Kidney epithelial cell (primary cell): ENCODE results near the gene QTRT2. TPM values are rescaled to one million over a fixed set of nuclear protein-coding genes. Genes with fewer than 3 reads are reported as not detected.

Experiments used
- DNase-seq: peaks from one replicate; pipeline ENCODE4 v3.0.0-alpha.2; 2010; ENCODE audit warnings: low read depth
- H3K27me3 ChIP-seq: 2 replicates; pipeline ENCODE4 v1.6.0; 2011; ENCODE audit warnings: low read length; ENCODE audit not compliant: control insufficient read depth, insufficient read depth
- H3K36me3 ChIP-seq: 2 replicates; pipeline ENCODE4 v1.5.1; 2011; ENCODE audit warnings: low read length; ENCODE audit not compliant: control insufficient read depth, insufficient read depth
- H3K4me3 ChIP-seq: 2 replicates; pipeline ENCODE4 v1.5.1; 2011; ENCODE audit warnings: low read depth, mild to moderate bottlenecking, control low read depth, low read length
- total RNA-seq: library from RNA; depleted of rRNA; stranded (reverse); fragments of >200 nt; gene quantifications from 2 replicates; pipeline ENCODE4 v1.2.3, GENCODE V29; 2015
- TF ChIP-seq, protein P1 (sequence below): IDR thresholded peaks from 2 replicates; pipeline ENCODE4 v1.5.1; 2011; ENCODE audit warnings: mild to moderate bottlenecking, moderate library complexity, low read length, control low read depth, inconsistent platforms; ENCODE audit not compliant: insufficient read depth, poor library complexity, severe bottlenecking

Gene QTRT2
- total RNA-seq, 1 donor from 2014 or later: 30.1 TPM

DNA sequence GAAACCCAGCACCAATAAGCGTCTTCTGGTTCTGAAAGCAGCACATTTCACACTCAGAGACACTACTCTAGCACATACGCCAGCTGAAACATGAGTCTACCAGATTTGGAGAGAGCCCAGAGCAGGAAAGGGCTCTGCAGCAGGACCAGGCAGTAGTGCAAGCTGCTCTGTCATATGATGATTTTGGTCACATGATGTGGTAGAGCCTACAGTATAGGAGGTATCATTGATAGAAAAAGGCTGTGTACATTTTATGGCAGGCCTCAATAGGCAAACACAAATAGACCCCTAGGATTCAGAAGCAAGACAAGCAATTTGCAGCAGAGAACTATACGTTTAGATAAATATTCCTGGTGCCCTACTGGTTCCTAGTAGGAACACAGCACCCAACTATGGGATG is 58.2 kb downstream of the QTRT2 start:
- DNase-seq: no peak
- TF ChIP-seq, protein P1, sequence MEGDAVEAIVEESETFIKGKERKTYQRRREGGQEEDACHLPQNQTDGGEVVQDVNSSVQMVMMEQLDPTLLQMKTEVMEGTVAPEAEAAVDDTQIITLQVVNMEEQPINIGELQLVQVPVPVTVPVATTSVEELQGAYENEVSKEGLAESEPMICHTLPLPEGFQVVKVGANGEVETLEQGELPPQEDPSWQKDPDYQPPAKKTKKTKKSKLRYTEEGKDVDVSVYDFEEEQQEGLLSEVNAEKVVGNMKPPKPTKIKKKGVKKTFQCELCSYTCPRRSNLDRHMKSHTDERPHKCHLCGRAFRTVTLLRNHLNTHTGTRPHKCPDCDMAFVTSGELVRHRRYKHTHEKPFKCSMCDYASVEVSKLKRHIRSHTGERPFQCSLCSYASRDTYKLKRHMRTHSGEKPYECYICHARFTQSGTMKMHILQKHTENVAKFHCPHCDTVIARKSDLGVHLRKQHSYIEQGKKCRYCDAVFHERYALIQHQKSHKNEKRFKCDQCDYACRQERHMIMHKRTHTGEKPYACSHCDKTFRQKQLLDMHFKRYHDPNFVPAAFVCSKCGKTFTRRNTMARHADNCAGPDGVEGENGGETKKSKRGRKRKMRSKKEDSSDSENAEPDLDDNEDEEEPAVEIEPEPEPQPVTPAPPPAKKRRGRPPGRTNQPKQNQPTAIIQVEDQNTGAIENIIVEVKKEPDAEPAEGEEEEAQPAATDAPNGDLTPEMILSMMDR: no peak
- Histone ChIP-seq H3K36me3 (no peaks in the 10 kb centered on the region), H3K4me3 (no peak overlapping the region), H3K27me3 (no peaks in the 10 kb centered on the region)

DNA sequence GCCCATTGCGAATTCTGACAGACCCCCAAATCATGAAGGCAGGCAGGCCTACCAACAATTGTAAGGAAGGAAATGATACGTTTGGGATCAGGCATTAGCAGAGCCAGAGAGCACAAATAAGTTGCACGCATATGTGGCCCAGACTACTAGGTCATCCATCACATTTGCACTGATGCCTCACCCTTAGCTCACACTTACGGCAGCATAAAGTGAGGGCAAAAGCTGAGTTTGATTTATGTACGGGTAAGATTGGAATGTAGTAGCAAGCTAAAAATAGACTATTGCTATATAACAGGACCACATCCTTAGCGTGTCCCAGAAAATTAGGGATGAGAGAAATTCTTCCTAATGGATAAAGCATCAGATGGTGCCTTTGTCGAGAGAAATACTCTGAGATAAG is 58.6 kb downstream of the QTRT2 start:
- DNase-seq: no peak
- Histone ChIP-seq H3K27me3 (no peaks in the 10 kb centered on the region), H3K36me3 (no peaks in the 10 kb centered on the region), H3K4me3 (no peak overlapping the region)
- TF ChIP-seq, protein P1: no peak

DNA sequence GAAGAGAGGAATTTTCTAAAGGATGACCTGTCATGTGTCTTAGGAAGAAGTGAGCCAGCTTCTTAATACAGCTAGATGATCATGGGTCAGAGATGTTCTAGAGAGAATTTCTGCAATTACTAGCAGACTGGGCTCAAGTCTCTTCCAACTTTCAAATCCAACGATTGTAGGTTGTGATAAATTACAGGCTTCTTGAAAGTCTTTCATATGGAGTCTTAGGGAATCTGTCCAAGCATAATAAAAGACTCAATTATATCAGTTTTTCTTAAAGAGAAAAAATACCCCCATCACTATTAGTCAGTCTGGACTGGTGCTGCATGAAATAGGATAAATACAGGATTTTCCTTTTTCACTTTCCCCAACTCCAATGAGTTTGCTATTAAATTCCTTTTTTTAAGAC is 63.2 kb downstream of the QTRT2 start:
- H3K4me3 ChIP-seq: no peak overlapping the region
- TF ChIP-seq, protein P1: no peak
- no peaks in the 10 kb centered on the region for H3K27me3 ChIP-seq
- DNase-seq: no peak
- H3K36me3 ChIP-seq: no peaks in the 10 kb centered on the region

DNA sequence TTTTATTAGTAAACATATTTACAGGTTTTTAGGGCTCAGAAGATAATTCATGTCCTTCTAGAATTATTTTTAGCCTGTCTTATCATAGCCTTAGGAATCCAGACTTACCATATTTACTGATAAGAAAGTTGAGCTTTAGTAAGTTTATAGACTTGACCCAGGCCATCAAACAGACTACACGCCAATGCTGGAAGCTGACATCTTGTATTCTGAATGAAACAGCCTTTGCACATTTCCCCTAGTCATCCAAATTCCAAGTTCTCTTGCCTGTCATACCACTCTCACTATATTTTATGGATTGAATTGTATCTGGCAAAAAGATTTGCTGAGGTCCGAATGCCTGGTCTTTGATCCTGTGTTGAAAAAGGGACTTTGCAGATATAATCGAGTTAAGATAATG is 63.7 kb downstream of the QTRT2 start:
- no peaks in the 10 kb centered on the region for H3K36me3 ChIP-seq
- TF ChIP-seq, protein P1: no peak
- no peaks in the 10 kb centered on the region for H3K27me3 ChIP-seq
- DNase-seq: no peak
- H3K4me3 ChIP-seq: no peak overlapping the region

DNA sequence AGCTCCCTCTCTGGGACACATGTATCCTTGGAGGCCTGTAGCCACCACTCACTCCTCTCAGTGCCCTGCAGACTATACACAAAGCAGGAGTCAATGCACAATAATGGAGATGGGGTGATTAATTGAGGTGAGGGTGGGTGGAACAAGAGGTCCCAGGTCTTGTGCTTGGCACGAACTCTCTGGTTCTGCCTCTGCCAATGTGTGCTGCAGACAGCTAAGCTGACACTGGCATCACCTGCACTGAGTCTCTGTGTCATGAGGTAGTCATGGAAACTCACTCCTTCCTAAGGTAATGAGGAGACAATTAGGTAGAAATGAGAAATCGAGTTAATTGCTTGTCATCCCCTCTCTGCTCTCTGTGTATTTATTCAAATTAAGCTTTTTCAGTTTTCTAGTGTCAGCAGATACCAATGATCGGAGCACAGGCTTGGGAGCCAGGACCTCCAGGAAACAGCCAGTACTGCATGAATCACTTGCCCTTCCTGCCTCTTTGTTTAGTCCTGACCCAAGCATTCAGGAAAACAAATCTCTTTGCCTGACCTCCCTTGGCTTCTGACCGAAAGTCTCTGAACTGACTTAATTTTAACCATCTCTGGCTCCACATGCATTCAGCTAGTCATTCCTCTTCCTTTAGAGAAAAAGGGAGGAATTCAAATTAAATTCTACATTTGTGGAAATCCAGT is 65.6 kb downstream of the QTRT2 start:
- no peak for DNase-seq
- TF ChIP-seq, protein P1: no peak
- Histone ChIP-seq H3K4me3 (no peak overlapping the region), H3K27me3 (no peaks in the 10 kb centered on the region), H3K36me3 (no peaks in the 10 kb centered on the region)

DNA sequence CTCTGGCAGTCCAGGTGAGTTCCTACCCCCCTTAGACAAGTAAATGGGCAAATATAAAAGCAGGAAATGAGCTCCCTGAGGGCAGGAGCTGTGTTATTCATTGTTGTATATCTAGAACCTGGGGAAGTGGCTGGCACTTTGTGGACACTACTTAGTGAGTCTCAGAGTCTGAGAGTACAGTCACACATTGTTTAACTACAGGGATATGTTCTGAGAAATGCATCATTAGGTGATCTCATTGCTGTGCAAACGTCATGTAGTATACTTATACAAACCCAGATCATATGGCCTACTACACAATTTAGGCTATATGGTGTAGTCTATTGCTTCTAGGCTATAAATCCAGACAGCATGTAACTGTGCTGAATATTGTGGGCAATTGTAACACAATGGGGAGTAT is 69.9 kb downstream of the QTRT2 start:
- Histone ChIP-seq H3K4me3 (no peak overlapping the region), H3K36me3 (no peaks in the 10 kb centered on the region), H3K27me3 (no peaks in the 10 kb centered on the region)
- TF ChIP-seq, protein P1: no peak
- no peak for DNase-seq
